ENCODE data around the gene ACTN4.

ACTN4 gene

DNA sequence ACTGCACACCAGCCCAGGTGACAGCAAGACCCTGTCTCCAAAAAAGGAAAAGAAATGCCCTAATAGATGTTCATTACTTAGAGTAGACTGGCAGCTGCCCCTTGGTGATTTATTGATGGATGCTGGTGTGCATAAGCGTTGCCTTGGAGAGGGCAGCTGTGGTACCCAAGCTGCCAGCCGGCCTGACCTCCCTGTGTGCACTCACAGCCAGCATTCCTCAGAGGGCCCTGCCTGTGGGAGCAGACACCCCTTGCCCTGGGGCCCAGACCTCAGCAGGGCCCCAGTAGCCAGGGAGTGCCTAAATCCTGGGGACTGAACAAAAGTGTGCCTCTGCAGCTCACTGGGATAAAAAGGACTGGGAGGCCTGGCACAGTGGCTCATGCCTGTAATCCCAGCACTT lies 7.8 kb upstream of the ACTN4 start:
- Histone ChIP-seq H3K4me3 (ENCODE audit: low read length) (no peak overlapping the region), H3K4me1 (ENCODE audit: control insufficient read depth, insufficient read depth, low read length) (peaks cover 3% of the 10 kb centered on the region), H3K27me3 (ENCODE audit: control insufficient read depth, insufficient read depth, low read length) (no peaks in the 10 kb centered on the region), H3K36me3 (ENCODE audit: insufficient read depth, low read length) (peaks cover 18% of the 10 kb centered on the region), H3K9ac (ENCODE audit: low read depth, low read length) (no peak overlapping the region), H3K9me3 (replicated peaks; ENCODE audit: low read length) (no peaks in the 10 kb centered on the region), H3K4me2 (ENCODE audit: low read length) (no peak overlapping the region)

GRCh38 chr19:38640368-38640767 lies 7.1 kb upstream of the ACTN4 start:
- no peaks in the 10 kb centered on the region for H3K9me3 ChIP-seq (replicated peaks; ENCODE audit: low read length)
- no peak overlapping the region for H3K9ac ChIP-seq (ENCODE audit: low read depth, low read length)
- no peak overlapping the region for H3K4me3 ChIP-seq (ENCODE audit: low read length)
- H3K36me3 ChIP-seq (ENCODE audit: insufficient read depth, low read length), result peaks cover 12% of the 10 kb centered on the region
- H3K27me3 ChIP-seq (ENCODE audit: control insufficient read depth, insufficient read depth, low read length), result no peaks in the 10 kb centered on the region
- no peaks in the 10 kb centered on the region for H3K4me1 ChIP-seq (ENCODE audit: control insufficient read depth, insufficient read depth, low read length)
- H3K4me2 ChIP-seq (ENCODE audit: low read length), result no peak overlapping the region

GRCh38 chr19:38642176-38642575 lies 5.3 kb upstream of the ACTN4 start:
- Histone ChIP-seq H3K36me3 (ENCODE audit: insufficient read depth, low read length) (peaks cover 3% of the 10 kb centered on the region), H3K4me3 (ENCODE audit: low read length) (no peak overlapping the region), H3K27me3 (ENCODE audit: control insufficient read depth, insufficient read depth, low read length) (no peaks in the 10 kb centered on the region), H3K4me1 (ENCODE audit: control insufficient read depth, insufficient read depth, low read length) (no peaks in the 10 kb centered on the region), H3K9ac (ENCODE audit: low read depth, low read length) (no peak overlapping the region), H3K9me3 (replicated peaks; ENCODE audit: low read length) (no peaks in the 10 kb centered on the region), H3K4me2 (ENCODE audit: low read length) (no peak overlapping the region)

DNA sequence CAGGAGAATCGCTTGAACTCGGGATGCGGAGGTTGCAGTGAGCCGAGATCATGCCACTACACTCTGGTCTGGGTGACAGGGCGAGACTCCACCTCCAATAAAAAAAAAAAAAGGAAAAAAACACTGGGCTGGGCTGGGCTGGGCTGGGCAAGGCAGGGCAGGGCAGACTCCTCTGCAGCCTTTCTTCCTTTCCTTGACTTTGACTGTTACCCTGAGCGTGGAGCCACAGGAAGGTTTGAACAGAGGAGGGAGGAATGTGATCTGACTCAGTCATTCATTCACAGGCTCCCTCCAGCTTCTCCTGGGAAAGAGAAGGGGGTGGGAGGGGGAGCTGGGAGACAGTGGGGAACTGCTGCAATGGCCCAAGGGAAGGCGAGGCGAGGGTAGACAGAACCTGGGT lies 2.7 kb upstream of the ACTN4 start:
- Histone ChIP-seq H3K4me3 (ENCODE audit: low read length) (no peak overlapping the region), H3K4me1 (ENCODE audit: control insufficient read depth, insufficient read depth, low read length) (no peaks in the 10 kb centered on the region), H3K4me2 (ENCODE audit: low read length) (no peak overlapping the region), H3K36me3 (ENCODE audit: insufficient read depth, low read length) (peaks cover 3% of the 10 kb centered on the region), H3K27me3 (ENCODE audit: control insufficient read depth, insufficient read depth, low read length) (no peaks in the 10 kb centered on the region), H3K9me3 (replicated peaks; ENCODE audit: low read length) (no peaks in the 10 kb centered on the region), H3K9ac (ENCODE audit: low read depth, low read length) (no peak overlapping the region)

- peak overlapping the region; percentile 99 for H3K9ac ChIP-seq (ENCODE audit: low read depth, low read length)
- peak overlapping the region; percentile 97 for H3K4me2 ChIP-seq (ENCODE audit: low read length)
- H3K4me1 ChIP-seq (ENCODE audit: control insufficient read depth, insufficient read depth, low read length), result peaks cover 34% of the 10 kb centered on the region
- peaks cover 11% of the 10 kb centered on the region for H3K36me3 ChIP-seq (ENCODE audit: insufficient read depth, low read length)
- no peaks in the 10 kb centered on the region for H3K9me3 ChIP-seq (replicated peaks; ENCODE audit: low read length)
- no peaks in the 10 kb centered on the region for H3K27me3 ChIP-seq (ENCODE audit: control insufficient read depth, insufficient read depth, low read length)
- peak overlapping the region; percentile 97 for H3K4me3 ChIP-seq (ENCODE audit: low read length)
These were observed 718 bp downstream of the ACTN4 start for GRCh38 chr19:38647966-38648768.

GRCh38 chr19:38648769-38649304 lies 1.4 kb downstream of the ACTN4 start:
- peak overlapping the region; percentile 99 for H3K9ac ChIP-seq (ENCODE audit: low read depth, low read length)
- H3K4me2 ChIP-seq (ENCODE audit: low read length), result peak overlapping the region; percentile 97
- peaks cover 13% of the 10 kb centered on the region for H3K36me3 ChIP-seq (ENCODE audit: insufficient read depth, low read length)
- H3K9me3 ChIP-seq (replicated peaks; ENCODE audit: low read length), result no peaks in the 10 kb centered on the region
- no peaks in the 10 kb centered on the region for H3K27me3 ChIP-seq (ENCODE audit: control insufficient read depth, insufficient read depth, low read length)
- peak overlapping the region; percentile 97 for H3K4me3 ChIP-seq (ENCODE audit: low read length)
- peaks cover 40% of the 10 kb centered on the region for H3K4me1 ChIP-seq (ENCODE audit: control insufficient read depth, insufficient read depth, low read length)

GRCh38 chr19:38649305-38650171 lies 2.1 kb downstream of the ACTN4 start:
- no peaks in the 10 kb centered on the region for H3K9me3 ChIP-seq (replicated peaks; ENCODE audit: low read length)
- H3K27me3 ChIP-seq (ENCODE audit: control insufficient read depth, insufficient read depth, low read length), result no peaks in the 10 kb centered on the region
- H3K36me3 ChIP-seq (ENCODE audit: insufficient read depth, low read length), result peaks cover 16% of the 10 kb centered on the region
- H3K4me3 ChIP-seq (ENCODE audit: low read length), result peak overlapping the region; percentile 97
- H3K9ac ChIP-seq (ENCODE audit: low read depth, low read length), result peak overlapping the region; percentile 99
- H3K4me1 ChIP-seq (ENCODE audit: control insufficient read depth, insufficient read depth, low read length), result peaks cover 47% of the 10 kb centered on the region
- H3K4me2 ChIP-seq (ENCODE audit: low read length), result peak overlapping the region; percentile 97

GRCh38 chr19:38650172-38650775 lies 2.8 kb downstream of the ACTN4 start:
- H3K4me3 ChIP-seq (ENCODE audit: low read length), result peak overlapping the region; percentile 97
- peaks cover 23% of the 10 kb centered on the region for H3K36me3 ChIP-seq (ENCODE audit: insufficient read depth, low read length)
- peak overlapping the region; percentile 99 for H3K9ac ChIP-seq (ENCODE audit: low read depth, low read length)
- peaks cover 55% of the 10 kb centered on the region for H3K4me1 ChIP-seq (ENCODE audit: control insufficient read depth, insufficient read depth, low read length)
- no peaks in the 10 kb centered on the region for H3K9me3 ChIP-seq (replicated peaks; ENCODE audit: low read length)
- H3K27me3 ChIP-seq (ENCODE audit: control insufficient read depth, insufficient read depth, low read length), result no peaks in the 10 kb centered on the region
- peak overlapping the region; percentile 97 for H3K4me2 ChIP-seq (ENCODE audit: low read length)

DNA sequence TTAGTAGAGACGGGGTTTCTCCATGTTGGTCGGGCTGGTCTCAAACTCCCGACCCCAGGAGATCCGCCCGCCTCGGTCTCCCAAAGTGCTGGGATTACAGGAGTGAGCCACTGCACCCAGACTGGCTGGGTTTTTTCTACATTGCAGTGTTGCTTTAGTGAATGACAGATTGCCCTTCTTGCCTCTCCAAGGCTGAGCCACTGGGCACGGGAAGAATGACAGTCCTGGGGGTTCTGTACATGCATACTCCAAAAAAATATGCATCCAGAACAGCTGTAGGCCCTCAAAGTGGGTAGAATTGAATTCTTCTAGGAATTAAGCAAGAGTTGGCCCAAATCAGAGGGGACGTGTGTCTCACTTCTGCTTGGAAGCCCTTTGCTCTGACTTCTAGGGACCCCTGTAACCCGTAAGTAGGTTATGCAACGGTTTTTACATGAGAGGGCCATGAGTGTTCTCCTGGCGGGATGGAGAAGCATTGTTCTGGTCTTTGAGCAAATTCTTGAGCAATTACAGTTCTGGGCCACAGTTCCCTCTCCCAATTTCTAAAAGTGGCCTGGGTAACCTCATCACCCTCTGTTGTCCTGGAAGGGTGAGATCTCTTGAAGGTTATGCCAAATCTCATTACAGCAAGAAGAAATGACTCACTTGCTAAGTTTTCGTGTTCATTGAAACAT lies 3.6 kb downstream of the ACTN4 start:
- Histone ChIP-seq H3K4me2 (ENCODE audit: low read length) (peak overlapping the region; percentile 97), H3K27me3 (ENCODE audit: control insufficient read depth, insufficient read depth, low read length) (no peaks in the 10 kb centered on the region), H3K36me3 (ENCODE audit: insufficient read depth, low read length) (peaks cover 27% of the 10 kb centered on the region), H3K9ac (ENCODE audit: low read depth, low read length) (peak overlapping the region; percentile 99), H3K4me1 (ENCODE audit: control insufficient read depth, insufficient read depth, low read length) (peaks cover 62% of the 10 kb centered on the region), H3K9me3 (replicated peaks; ENCODE audit: low read length) (no peaks in the 10 kb centered on the region), H3K4me3 (ENCODE audit: low read length) (peak overlapping the region; percentile 97)

GRCh38 chr19:38653028-38653571 lies 5.7 kb downstream of the ACTN4 start:
- peak overlapping the region; percentile 99 for H3K9ac ChIP-seq (ENCODE audit: low read depth, low read length)
- H3K27me3 ChIP-seq (ENCODE audit: control insufficient read depth, insufficient read depth, low read length), result no peaks in the 10 kb centered on the region
- H3K36me3 ChIP-seq (ENCODE audit: insufficient read depth, low read length), result peaks cover 34% of the 10 kb centered on the region
- H3K4me3 ChIP-seq (ENCODE audit: low read length), result peak overlapping the region; percentile 34
- H3K9me3 ChIP-seq (replicated peaks; ENCODE audit: low read length), result no peaks in the 10 kb centered on the region
- peak overlapping the region; percentile 97 for H3K4me2 ChIP-seq (ENCODE audit: low read length)
- H3K4me1 ChIP-seq (ENCODE audit: control insufficient read depth, insufficient read depth, low read length), result peaks cover 83% of the 10 kb centered on the region
